Mesothelial cell of epicardium (in vitro differentiated cells): Measurements from ENCODE around the gene RYR2. TPM values are rescaled to one million over a fixed set of nuclear protein-coding genes. Genes with fewer than 3 reads are reported as not detected.

Source experiments
- DNase-seq, 2 experiments: peaks; one replicate each; pipeline ENCODE4 v3.0.0; 2021; ENCODE audit warnings: low spot score in 2 of 2; ENCODE audit not compliant: unreplicated experiment in 2 of 2
- H3K27ac Mint-ChIP-seq: 2 replicates; pipeline ENCODE4 v1.8.0; 2021; ENCODE audit warnings: mixed read lengths
- H3K27me3 Mint-ChIP-seq: 2 replicates; pipeline ENCODE4 v1.8.0; 2021; ENCODE audit warnings: low read depth, mixed read lengths
- H3K36me3 Mint-ChIP-seq: 2 replicates; pipeline ENCODE4 v1.8.0; 2021; ENCODE audit warnings: mixed read lengths
- H3K4me1 Mint-ChIP-seq: 2 replicates; pipeline ENCODE4 v1.8.0; 2021; ENCODE audit warnings: mixed read lengths
- H3K4me3 Mint-ChIP-seq: 2 replicates; pipeline ENCODE4 v1.8.0; 2021; ENCODE audit warnings: mild to moderate bottlenecking, moderate library complexity, mixed read lengths
- H3K9me3 Mint-ChIP-seq: 2 replicates; pipeline ENCODE4 v1.8.0; 2021; ENCODE audit warnings: mixed read lengths
- total RNA-seq: library from RNA; stranded (reverse); gene quantifications from 3 replicates; pipeline ENCODE4 v1.2.1, GENCODE V29; 2021
- TF ChIP-seq, protein P1 (sequence below): fragments of 200-600 bp; sonication (generic); IDR thresholded peaks from one replicate; pipeline ENCODE4 v1.5.0; 2021; ENCODE audit warnings: antibody characterized with exemption; ENCODE audit not compliant: unreplicated experiment

RYR2 gene
- total RNA-seq, 1 donor from 2014 or later, result 6.1 TPM

- no peak for DNase-seq
- Mint-ChIP-seq H3K4me1 (no peaks in the 10 kb centered on the region), H3K36me3 (no peaks in the 10 kb centered on the region), H3K9me3 (no peaks in the 10 kb centered on the region), H3K4me3 (no peak overlapping the region), H3K27ac (no peak overlapping the region), H3K27me3 (no peaks in the 10 kb centered on the region)
- TF ChIP-seq, protein P1, sequence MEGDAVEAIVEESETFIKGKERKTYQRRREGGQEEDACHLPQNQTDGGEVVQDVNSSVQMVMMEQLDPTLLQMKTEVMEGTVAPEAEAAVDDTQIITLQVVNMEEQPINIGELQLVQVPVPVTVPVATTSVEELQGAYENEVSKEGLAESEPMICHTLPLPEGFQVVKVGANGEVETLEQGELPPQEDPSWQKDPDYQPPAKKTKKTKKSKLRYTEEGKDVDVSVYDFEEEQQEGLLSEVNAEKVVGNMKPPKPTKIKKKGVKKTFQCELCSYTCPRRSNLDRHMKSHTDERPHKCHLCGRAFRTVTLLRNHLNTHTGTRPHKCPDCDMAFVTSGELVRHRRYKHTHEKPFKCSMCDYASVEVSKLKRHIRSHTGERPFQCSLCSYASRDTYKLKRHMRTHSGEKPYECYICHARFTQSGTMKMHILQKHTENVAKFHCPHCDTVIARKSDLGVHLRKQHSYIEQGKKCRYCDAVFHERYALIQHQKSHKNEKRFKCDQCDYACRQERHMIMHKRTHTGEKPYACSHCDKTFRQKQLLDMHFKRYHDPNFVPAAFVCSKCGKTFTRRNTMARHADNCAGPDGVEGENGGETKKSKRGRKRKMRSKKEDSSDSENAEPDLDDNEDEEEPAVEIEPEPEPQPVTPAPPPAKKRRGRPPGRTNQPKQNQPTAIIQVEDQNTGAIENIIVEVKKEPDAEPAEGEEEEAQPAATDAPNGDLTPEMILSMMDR, result no peak
These were observed 671.9 kb downstream of the RYR2 start for GRCh38 chr1:237713916-237714315.

GRCh38 chr1:237717106-237717505 lies 675.1 kb downstream of the RYR2 start:
- H3K27me3 Mint-ChIP-seq, result no peaks in the 10 kb centered on the region
- no peaks in the 10 kb centered on the region for H3K4me1 Mint-ChIP-seq
- peaks cover 5% of the 10 kb centered on the region for H3K9me3 Mint-ChIP-seq
- no peak overlapping the region for H3K27ac Mint-ChIP-seq
- peaks cover 5% of the 10 kb centered on the region for H3K36me3 Mint-ChIP-seq
- DNase-seq, result no peak
- TF ChIP-seq, protein P1, result no peak
- H3K4me3 Mint-ChIP-seq, result no peak overlapping the region

- TF ChIP-seq, protein P1, result no peak
- no peak for DNase-seq
These were observed 688.9 kb downstream of the RYR2 start for GRCh38 chr1:237730826-237731350.

DNA sequence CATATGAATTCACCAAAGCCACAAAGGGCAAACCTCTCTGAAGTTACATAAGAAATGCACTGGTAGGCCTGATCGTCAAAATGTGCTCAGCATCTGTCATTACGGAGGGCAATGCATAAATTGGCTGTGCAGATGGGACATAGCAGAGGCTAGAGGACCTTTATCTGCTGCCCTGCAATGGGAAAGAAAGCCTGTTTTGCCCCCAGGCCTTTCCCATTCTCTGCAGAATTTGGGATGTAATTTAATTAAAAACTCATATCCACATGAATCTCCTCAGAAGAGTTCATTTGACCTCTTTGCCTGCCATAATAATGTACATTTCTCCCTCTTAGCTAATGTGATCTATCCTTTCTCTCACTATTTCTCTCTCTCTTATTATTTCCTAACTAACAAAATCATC lies 690.7 kb downstream of the RYR2 start:
- TF ChIP-seq, protein P1, result no peak
- Mint-ChIP-seq H3K36me3 (no peaks in the 10 kb centered on the region), H3K4me1 (peaks cover 6% of the 10 kb centered on the region), H3K4me3 (no peak overlapping the region), H3K27me3 (no peaks in the 10 kb centered on the region), H3K27ac (no peak overlapping the region), H3K9me3 (no peaks in the 10 kb centered on the region)
- DNase-seq, result no peak

More at GRCh38 chr1:237730826-237731350, 688.9 kb downstream of the RYR2 start:
- Mint-ChIP-seq H3K27ac (no peak overlapping the region), H3K27me3 (no peaks in the 10 kb centered on the region), H3K4me1 (no peaks in the 10 kb centered on the region), H3K4me3 (no peak overlapping the region), H3K9me3 (no peaks in the 10 kb centered on the region), H3K36me3 (no peaks in the 10 kb centered on the region)

GRCh38 chr1:237736372-237737029 lies 694.5 kb downstream of the RYR2 start:
- Mint-ChIP-seq H3K27me3 (no peaks in the 10 kb centered on the region), H3K36me3 (no peaks in the 10 kb centered on the region), H3K4me1 (peaks cover 11% of the 10 kb centered on the region), H3K4me3 (no peak overlapping the region), H3K9me3 (no peaks in the 10 kb centered on the region), H3K27ac (peak overlapping the region; percentile 4)
- TF ChIP-seq, protein P1, result no peak
- DNase-seq, result no peak

- Mint-ChIP-seq H3K27ac (no peak overlapping the region), H3K4me1 (peaks cover 11% of the 10 kb centered on the region), H3K4me3 (no peak overlapping the region), H3K27me3 (no peaks in the 10 kb centered on the region), H3K9me3 (no peaks in the 10 kb centered on the region), H3K36me3 (no peaks in the 10 kb centered on the region)
- TF ChIP-seq, protein P1, result no peak
- DNase-seq, result no peak
These were observed 695.5 kb downstream of the RYR2 start for GRCh38 chr1:237737448-237737847.
